Measurements from ENCODE around the gene ZNF488. TPM values are rescaled to one million over a fixed set of nuclear protein-coding genes. Genes with fewer than 3 reads are reported as not detected.

Gene ZNF488
- total RNA-seq, 1 donor = 0.18 TPM

GRCh38 chr10:47405857-47406547 is 21.9 kb upstream of the ZNF488 start:
- no peak overlapping the region for H3K4me3 ChIP-seq (ENCODE audit: low read depth, low read length)
- no peak for TF ChIP-seq CTCF (IDR thresholded peaks at IDR 0.05; ENCODE audit: insufficient read depth, low read length)
- DNase-seq (ENCODE audit: low read depth) = no peak

GRCh38 chr10:47404937-47405336 is 20.8 kb upstream of the ZNF488 start:
- no peak for TF ChIP-seq CTCF (IDR thresholded peaks at IDR 0.05; ENCODE audit: insufficient read depth, low read length)
- no peak for DNase-seq (ENCODE audit: low read depth)
- no peak overlapping the region for H3K4me3 ChIP-seq (ENCODE audit: low read depth, low read length)

GRCh38 chr10:47404446-47404845 is 20.4 kb upstream of the ZNF488 start:
- no peak for TF ChIP-seq CTCF (IDR thresholded peaks at IDR 0.05; ENCODE audit: insufficient read depth, low read length)
- DNase-seq (ENCODE audit: low read depth) = no peak
- no peak overlapping the region for H3K4me3 ChIP-seq (ENCODE audit: low read depth, low read length)

- no peak for TF ChIP-seq CTCF (IDR thresholded peaks at IDR 0.05; ENCODE audit: insufficient read depth, low read length)
- H3K4me3 ChIP-seq (ENCODE audit: low read depth, low read length) = no peak overlapping the region
- peak; percentile 16 for DNase-seq (ENCODE audit: low read depth)
Measured at GRCh38 chr10:47403446-47404318, 19.6 kb upstream of the ZNF488 start.

- peak; percentile 89 for DNase-seq (ENCODE audit: low read depth)
- TF ChIP-seq CTCF (IDR thresholded peaks at IDR 0.05; ENCODE audit: insufficient read depth, low read length) = no peak
Measured at GRCh38 chr10:47402641-47403301, 18.7 kb upstream of the ZNF488 start.

GRCh38 chr10:47401874-47402640 is 18.0 kb upstream of the ZNF488 start:
- H3K4me3 ChIP-seq (ENCODE audit: low read depth, low read length) = no peak overlapping the region
- no peak for DNase-seq (ENCODE audit: low read depth)
- TF ChIP-seq CTCF (IDR thresholded peaks at IDR 0.05; ENCODE audit: insufficient read depth, low read length) = no peak

More at GRCh38 chr10:47402641-47403301, 18.7 kb upstream of the ZNF488 start:
- no peak overlapping the region for H3K4me3 ChIP-seq (ENCODE audit: low read depth, low read length)
